GM12801 (cell line): ENCODE data around the gene ARID5B.

Source experiments
- CTCF ChIP-seq: IDR thresholded peaks from one replicate; pipeline ENCODE4 v1.5.1; 2011; ENCODE audit warnings: control low read depth; ENCODE audit not compliant: insufficient read length; ENCODE audit errors: extremely low read depth

The ARID5B gene

GRCh38 chr10:61950449-61951143, 49.1 kb downstream of the ARID5B start:
- TF ChIP-seq CTCF, result no peak

DNA sequence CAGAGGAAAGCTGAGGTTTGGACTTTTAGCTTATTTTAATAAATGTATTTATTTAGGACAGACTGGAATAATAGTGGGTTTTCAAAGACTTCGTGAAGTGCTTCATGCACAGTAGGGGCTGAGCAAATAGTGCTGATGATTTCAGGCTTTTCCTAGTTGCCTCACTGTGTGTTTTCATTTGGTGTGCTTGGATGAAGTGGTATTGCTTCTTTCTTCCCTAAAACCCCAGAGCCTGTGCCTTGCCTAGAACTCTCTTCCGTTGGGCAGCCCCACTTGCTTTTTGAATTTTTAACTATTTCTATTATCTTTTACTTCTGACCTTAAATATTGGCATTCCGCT, 49.6 kb downstream of the ARID5B start:
- no peak for TF ChIP-seq CTCF

- no peak for TF ChIP-seq CTCF
Observed at GRCh38 chr10:61952028-61952674, 50.7 kb downstream of the ARID5B start.

DNA sequence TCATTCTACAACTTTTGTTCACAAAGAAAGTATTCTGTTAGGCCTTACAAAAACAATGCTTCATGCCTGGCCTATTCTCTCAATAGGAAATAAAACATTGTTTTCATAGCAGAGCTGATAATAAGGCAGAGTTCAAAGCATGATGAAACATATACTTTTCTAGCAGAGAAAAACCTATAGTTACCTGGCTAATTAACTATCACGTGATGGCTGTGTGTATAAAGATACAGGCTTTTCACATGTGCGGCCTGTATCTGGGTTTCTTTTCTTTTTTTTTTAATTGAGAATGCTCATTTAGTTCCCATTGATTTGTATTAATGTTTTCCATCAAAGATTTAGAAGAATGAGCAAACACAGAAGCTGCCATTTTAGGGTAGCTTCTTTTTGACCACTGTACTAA, 51.7 kb downstream of the ARID5B start:
- no peak for TF ChIP-seq CTCF

DNA sequence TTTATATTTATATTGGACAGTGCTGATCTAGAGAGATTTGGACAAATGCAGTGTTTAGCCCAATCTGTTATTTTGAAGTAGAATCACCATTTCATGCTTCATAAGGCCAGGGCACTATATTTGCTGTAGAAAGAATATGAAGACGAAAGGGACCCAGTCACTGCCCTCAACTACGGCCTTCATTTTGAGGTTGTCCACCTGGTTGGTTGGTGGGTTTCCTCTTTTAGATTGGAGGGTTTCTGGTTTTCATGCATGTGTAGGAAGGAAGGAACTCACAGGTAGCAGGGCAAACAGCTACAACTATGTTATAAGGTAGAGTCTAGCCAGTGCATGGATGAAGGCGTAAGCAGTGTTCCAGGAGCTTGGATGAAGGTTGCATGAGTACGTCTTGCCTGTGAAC, 56.3 kb downstream of the ARID5B start:
- no peak for TF ChIP-seq CTCF

DNA sequence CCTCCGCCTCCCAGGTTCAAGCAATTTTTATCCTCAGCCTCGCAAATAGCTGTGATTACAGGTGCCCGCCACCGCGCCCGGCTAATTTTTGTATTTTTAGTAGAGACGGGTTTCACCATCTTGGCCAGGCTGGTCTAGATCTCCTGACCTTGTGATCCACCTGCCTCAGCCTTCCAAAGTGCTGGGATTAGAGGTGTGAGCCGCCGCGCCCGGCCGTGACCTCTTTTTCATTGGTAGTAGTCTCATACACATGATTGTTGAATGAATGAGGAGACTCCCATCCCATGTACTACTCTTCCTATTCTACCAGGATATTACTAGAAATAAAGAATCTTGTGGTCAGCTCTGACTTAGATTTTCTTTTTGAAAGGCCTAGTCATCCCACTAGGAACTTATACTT, 56.8 kb downstream of the ARID5B start:
- no peak for TF ChIP-seq CTCF

DNA sequence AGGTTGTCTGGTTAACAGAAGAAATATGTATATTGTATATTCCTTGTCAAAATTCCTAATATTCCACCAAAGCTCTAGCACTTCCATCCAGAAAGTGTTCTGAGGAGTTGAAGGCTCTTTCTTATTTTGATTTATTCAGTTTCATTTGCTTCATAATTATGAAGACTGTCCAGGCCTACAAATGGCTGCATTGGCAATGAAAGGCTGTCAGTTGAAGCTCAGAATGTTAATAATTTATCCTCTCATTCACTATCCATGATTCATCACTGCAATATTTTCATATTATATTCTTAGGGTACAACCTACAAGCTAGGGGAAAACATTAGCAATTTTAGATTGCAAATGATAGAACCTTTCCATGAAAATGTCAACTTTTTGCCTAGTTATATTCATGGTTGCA, 57.3 kb downstream of the ARID5B start:
- no peak for TF ChIP-seq CTCF
